Ovary (tissue), 3 donors: ENCODE data around the gene HCFC2.

Source experiments
- POLR2A ChIP-seq: fragments of 450-650 bp; IDR thresholded peaks from one replicate; pipeline ENCODE4 v1.6.1; 2017; ENCODE audit warnings: antibody characterized with exemption, mild to moderate bottlenecking, moderate library complexity
- TF ChIP-seq, protein P1 (sequence below), 3 donors: fragments of 450-650 bp in 2 of 3; fragments of 200-600 bp in 1 of 3; IDR thresholded peaks; one replicate each; pipeline versions ENCODE4 v1.5.1 to v1.8.0; 2016 to 2022; ENCODE audit warnings: antibody characterized with exemption in 3 of 3, mild to moderate bottlenecking in 1 of 3
- donor health status: DM: no; HTN: no; CAD: no.

DNA sequence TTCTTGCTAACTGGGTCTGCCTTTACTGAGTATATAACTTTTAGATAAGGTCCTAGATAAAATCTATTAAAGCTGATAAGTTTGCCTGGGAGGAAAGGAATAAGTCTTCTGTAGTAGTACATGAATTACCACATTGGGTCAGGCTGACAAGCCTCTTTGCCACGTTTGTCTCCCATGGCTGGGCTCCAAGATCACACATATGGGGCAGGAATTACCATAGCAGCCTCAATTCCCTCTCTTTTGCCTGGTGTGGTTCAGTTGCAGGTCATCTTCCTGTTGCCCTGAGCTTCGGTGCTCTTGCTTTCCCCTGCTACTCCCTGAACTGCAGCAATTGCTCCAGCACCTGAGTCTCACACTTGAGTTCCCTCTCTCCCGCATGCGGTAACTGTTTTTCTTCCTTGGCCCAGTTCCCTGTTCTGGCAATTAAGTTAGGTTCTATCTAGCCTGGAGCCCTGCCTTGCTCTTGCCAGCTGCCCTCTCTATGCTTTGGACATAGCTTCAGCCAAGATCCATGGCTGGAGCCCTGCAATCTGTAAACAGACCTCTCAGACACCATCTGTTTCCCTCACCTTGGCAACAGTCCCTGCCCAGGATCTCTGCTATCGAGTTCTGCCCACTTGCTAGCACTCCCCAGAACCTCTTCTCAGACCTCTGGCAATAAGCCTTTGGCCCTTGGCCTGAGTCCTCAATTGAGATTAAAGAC is 8.5 kb upstream of the HCFC2 start:
- no peak for TF ChIP-seq POLR2A
- TF ChIP-seq, protein P1, sequence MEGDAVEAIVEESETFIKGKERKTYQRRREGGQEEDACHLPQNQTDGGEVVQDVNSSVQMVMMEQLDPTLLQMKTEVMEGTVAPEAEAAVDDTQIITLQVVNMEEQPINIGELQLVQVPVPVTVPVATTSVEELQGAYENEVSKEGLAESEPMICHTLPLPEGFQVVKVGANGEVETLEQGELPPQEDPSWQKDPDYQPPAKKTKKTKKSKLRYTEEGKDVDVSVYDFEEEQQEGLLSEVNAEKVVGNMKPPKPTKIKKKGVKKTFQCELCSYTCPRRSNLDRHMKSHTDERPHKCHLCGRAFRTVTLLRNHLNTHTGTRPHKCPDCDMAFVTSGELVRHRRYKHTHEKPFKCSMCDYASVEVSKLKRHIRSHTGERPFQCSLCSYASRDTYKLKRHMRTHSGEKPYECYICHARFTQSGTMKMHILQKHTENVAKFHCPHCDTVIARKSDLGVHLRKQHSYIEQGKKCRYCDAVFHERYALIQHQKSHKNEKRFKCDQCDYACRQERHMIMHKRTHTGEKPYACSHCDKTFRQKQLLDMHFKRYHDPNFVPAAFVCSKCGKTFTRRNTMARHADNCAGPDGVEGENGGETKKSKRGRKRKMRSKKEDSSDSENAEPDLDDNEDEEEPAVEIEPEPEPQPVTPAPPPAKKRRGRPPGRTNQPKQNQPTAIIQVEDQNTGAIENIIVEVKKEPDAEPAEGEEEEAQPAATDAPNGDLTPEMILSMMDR (IDR thresholded peaks at IDR 0.05), result no peak
